Measurements from ENCODE around the gene GRM1. TPM values are rescaled to one million over a fixed set of nuclear protein-coding genes. Genes with fewer than 3 reads are reported as not detected.

Gene GRM1
- total and polyA plus RNA-seq, 2 of the 4 experiments (the other 2 are of a cell fraction), result not detected

- no peak for TF ChIP-seq SMC3 (IDR thresholded peaks at IDR 0.05; ENCODE audit: low read depth, low read length)
- no peak for TF ChIP-seq FOS (IDR thresholded peaks at IDR 0.05; ENCODE audit: low read depth, low read length)
- no peak for TF ChIP-seq USF2 (IDR thresholded peaks at IDR 0.05; ENCODE audit: low read depth, low read length)
- TF ChIP-seq CEBPB (IDR thresholded peaks at IDR 0.05; ENCODE audit: low read depth, low read length), result no peak
- no peak for TF ChIP-seq POLR2A (IDR thresholded peaks at IDR 0.05; ENCODE audit: low read depth, low read length)
- TF ChIP-seq CHD1 (IDR thresholded peaks at IDR 0.05; ENCODE audit: low read depth, low read length), result no peak
- no peak for TF ChIP-seq BHLHE40 (IDR thresholded peaks at IDR 0.05; ENCODE audit: low read depth, low read length)
- TF ChIP-seq ELK1 (IDR thresholded peaks at IDR 0.05; ENCODE audit: borderline replicate concordance, low read depth, low read length), result no peak
- TF ChIP-seq MAZ (IDR thresholded peaks at IDR 0.05; ENCODE audit: borderline replicate concordance, low read depth, low read length), result no peak
- no peak for TF ChIP-seq MXI1 (IDR thresholded peaks at IDR 0.05; ENCODE audit: borderline replicate concordance, low read depth, low read length)
- no peak for TF ChIP-seq CTCF (conservative IDR thresholded peaks at IDR 0.05; ENCODE audit: low read depth, low read length)
- TF ChIP-seq RFX5 (IDR thresholded peaks at IDR 0.05; ENCODE audit: low read depth, low read length), result no peak
- TF ChIP-seq MAFK (IDR thresholded peaks at IDR 0.05; ENCODE audit: low read depth, low read length), result no peak
- TF ChIP-seq RAD21 (IDR thresholded peaks at IDR 0.05; ENCODE audit: low read length), result no peak
- no peak for TF ChIP-seq RCOR1 (IDR thresholded peaks at IDR 0.05; ENCODE audit: insufficient replicate concordance, low read length)
- ChIA-PET POLR2A (ENCODE audit: unreplicated experiment) (no interaction called here), CTCF (no interaction called here)
- Histone ChIP-seq H3K4me3 (ENCODE audit: insufficient read depth, low read depth, low read length) (no peak overlapping the region), H3K36me3 (ENCODE audit: control insufficient read depth, insufficient read depth, low read length) (no peaks in the 10 kb centered on the region), H3K18ac (ENCODE audit: low read depth, low read length) (no peak overlapping the region), H3K14ac (replicated peaks; ENCODE audit: low read depth, low read length) (no peak overlapping the region), H4K8ac (ENCODE audit: low read depth in 2 of 2, low read length in 2 of 2) (no peak overlapping the region), H2AK5ac (ENCODE audit: low read depth, low read length) (no peak overlapping the region), H3K4me2 (ENCODE audit: low read depth, low read length) (no peak overlapping the region), H3K9me3 (ENCODE audit: control insufficient read depth, insufficient read depth, low read length) (no peaks in the 10 kb centered on the region), H4K5ac (ENCODE audit: low read depth, low read length) (no peak overlapping the region), H3K9ac (ENCODE audit: low read depth, low read length) (no peak overlapping the region), H3K23ac (ENCODE audit: low read depth, low read length) (no peak overlapping the region), H2BK15ac (ENCODE audit: low read depth, low read length) (no peak overlapping the region), H2BK120ac (ENCODE audit: low read depth, low read length) (no peak overlapping the region), H2BK5ac (ENCODE audit: low read depth, low read length, poor library complexity, severe bottlenecking) (no peak overlapping the region), H3K27ac (ENCODE audit: insufficient read depth, low read length) (no peak overlapping the region), H3K4me1 (ENCODE audit: control insufficient read depth, insufficient read depth, low read length) (no peaks in the 10 kb centered on the region), H2BK20ac (ENCODE audit: low read depth, low read length) (no peak overlapping the region), H4K91ac (ENCODE audit: insufficient read depth, low read depth, low read length) (no peak overlapping the region), H4K20me1 (ENCODE audit: insufficient read depth, low read length) (no peaks in the 10 kb centered on the region), H3K56ac (ENCODE audit: extremely low read depth, insufficient read depth, low read length) (no peak overlapping the region), H3K4ac (ENCODE audit: low read depth, low read length) (no peak overlapping the region), H2AK9ac (replicated peaks; ENCODE audit: low read depth, low read length, poor library complexity) (no peak overlapping the region), H3K79me1 (ENCODE audit: low read depth in 1 of 2, low read length in 2 of 2) (no peaks in the 10 kb centered on the region), H2AFZ (replicated peaks; ENCODE audit: low read length, poor library complexity) (no peak overlapping the region), H3K27me3 (ENCODE audit: control insufficient read depth, insufficient read depth, low read length) (no peaks in the 10 kb centered on the region), H3K9me1 (ENCODE audit: insufficient read depth, low read length) (no peaks in the 10 kb centered on the region)
- ATAC-seq (ENCODE audit: low read depth) (no peak), DNase-seq (no peak)
- intact Hi-C loops (cut with micrococcal nuclease) (no loop called here), in situ Hi-C loops (cut with MboI; ENCODE audit: low sequenced_read_pairs) (no loop called here), dilution Hi-C loops (cut with HindIII; ENCODE audit: low sequenced_read_pairs, unreplicated experiment) (no loop called here)
- BruUV-seq (replicated peaks), result no TSS peak
Observed at GRCh38 chr6:146269482-146269881, 240.6 kb downstream of the GRM1 start.

Data from IMR-90 (cell line).